ENCODE results near the gene UBE2E1. TPM values are rescaled to one million over a fixed set of nuclear protein-coding genes. Genes with fewer than 3 reads are reported as not detected.

Gene UBE2E1
- total RNA-seq, 1 donor from 2014 or later: 106 TPM

DNA sequence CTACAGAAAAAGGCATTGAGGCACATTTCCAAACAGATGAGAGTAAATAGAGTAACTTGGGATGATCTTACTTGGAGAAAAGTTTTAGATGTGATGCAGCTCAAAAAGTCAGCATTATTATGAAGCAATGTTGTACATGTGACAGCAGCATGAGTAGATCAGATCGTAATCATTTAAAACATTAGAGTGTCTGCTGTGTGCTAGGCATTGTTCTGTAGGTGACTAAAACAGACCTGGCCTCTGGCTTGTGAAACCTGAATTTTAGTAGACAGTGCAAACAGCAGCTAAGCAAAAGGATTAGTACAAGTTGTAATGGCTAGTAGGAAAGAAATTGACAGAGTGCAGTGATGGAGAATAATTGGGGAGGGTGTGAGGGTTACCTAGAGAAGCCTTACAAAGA is 15.1 kb downstream of the UBE2E1 start:
- no peak for DNase-seq (ENCODE audit: low read depth in 2 of 2)

DNA sequence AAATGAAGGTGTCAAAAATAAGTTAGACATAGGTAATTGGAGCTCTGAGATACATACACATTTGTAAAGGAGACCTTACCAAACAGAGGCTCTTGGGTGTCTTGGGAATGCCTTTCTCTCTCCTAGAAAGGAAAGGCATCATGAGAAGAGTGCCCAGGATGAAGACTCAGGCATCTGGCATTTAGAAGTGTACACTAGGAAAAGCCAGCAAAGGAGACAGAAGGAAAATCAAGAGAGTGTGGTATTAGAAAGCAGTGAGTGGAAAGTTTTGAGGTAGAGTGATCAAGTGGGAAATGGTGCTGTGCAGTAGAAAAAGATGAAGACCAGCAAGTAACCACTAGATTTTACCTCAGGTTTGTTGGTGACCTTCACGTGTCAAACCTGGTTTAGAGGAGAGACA is 16.1 kb downstream of the UBE2E1 start:
- DNase-seq (ENCODE audit: low read depth in 2 of 2): no peak

DNA sequence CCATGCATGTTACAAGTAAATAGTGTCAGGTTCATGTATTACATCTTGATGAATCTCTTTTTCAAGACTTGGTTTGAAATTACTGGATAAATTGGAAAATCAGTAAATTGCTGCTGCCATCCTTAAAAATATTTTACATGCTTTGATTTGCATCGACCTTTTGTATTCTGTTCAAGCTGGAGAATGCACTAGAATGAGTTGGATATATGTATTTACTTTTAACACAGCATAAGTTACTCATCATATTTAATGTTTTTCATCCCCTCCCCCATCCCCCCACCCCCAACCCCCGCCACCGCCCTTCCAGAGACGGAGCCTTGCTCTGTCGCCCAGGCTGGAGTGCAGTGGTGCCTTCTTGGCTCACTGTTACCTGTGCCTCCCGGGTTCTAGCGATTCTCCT is 16.8 kb downstream of the UBE2E1 start:
- DNase-seq (ENCODE audit: low read depth in 2 of 2): no peak

DNA sequence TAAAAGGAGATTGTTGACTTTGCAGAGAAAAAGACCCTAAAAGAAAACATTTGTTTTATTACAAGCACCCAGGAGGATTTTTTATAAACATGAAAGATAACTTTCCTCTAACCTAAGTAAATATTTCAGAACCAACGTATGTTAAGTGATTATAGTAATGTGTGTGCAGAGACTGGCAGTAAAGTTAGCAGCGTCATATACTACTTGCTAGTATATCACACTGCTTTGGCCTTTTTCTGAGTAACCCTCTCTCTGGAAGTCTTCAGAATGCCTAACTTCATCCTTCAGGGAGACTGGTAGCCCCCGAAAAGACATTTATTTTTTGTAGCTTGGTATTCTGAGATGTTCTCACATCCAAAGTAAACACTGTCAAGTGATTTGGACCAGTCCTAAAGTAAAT is 17.9 kb downstream of the UBE2E1 start:
- DNase-seq (ENCODE audit: low read depth in 2 of 2): no peak

DNA sequence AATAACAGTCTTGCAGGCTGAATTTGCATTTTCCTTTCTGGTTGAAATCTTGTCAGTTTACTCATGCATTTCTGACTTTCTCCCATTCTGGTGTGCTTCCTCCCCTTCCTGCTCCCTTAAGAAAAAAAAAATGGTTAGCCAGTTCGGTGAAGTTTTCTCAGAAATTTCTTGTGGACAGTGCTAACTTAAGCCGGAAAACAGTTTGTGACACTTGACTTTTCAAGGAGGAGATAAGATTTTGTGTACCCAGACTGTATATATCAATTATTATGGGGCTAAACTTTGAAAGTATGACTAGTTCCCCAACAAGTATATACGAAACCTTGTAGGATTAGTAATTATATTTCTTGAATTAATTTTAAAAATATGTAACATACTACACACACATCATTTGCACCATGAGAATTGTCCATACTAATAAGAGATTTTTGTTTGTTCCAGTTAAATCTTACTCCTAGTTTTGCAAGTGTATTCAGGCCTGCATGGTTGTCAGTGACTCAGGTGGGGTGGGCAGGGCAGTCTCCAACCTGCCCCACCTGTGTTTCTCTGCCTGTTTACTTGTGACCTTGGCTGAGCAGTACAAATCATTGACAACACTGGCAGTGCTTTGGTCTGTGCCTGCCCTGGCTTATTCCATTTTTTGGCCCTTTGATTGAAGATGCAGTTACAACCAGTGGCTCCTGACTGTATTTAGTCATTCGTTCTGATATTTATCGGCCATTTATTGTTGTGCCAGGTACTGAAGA is 19.1 kb downstream of the UBE2E1 start:
- DNase-seq (ENCODE audit: low read depth in 2 of 2): no peak

DNA sequence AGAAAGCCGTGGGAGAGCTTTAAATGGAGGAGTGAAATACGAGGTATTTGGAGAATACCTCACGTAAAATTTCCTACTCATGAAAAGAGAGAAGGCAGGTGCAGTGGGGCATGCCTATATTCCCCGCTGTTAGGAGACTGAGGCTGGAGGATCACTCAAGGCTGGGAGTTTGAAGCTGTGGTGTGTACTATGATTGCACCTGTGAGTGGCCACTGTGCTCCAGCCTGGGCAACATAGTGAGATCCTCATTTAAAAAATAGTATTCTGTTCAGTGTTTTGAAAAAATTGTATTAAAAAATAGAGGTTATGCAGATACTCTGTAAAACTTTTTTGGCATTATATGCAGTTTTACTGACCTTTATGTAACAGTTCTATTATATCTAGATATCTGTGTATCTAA is 20.0 kb downstream of the UBE2E1 start:
- DNase-seq (ENCODE audit: low read depth in 2 of 2): no peak

DNA sequence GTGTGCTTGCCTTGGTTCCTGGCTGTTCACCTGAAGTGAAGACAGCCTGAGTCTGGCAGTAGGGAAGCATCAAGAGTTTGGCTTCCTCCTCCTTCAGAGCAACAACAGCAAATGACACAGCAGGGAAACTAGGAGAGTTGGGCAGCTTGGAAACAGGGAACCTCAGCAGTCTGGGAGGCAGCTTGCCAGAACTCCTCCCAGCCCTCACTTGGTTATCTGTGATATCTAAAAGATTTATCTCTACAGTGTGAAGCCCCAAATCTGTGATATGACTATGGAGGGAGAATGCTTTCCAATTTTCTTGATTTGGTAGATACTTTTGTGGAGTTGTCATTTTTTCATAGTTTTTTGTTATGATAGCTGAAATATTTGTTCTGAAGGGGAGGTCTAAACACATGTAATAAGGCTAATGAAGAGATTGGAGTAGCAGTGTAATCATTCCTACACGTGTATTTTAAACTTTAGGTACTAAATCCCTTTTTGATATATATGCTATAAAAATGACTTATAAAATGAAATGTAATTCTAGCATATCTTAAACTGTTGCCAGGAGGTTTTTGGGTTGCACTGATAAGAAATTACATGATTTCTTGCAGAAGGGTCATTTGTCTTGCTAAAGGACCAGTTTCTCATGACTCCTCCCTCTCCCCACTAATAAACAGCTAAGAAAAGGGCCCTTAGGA is 20.8 kb downstream of the UBE2E1 start:
- peak in 1 of 2 donors; percentile 16 for DNase-seq (ENCODE audit: low read depth in 2 of 2)

DNA sequence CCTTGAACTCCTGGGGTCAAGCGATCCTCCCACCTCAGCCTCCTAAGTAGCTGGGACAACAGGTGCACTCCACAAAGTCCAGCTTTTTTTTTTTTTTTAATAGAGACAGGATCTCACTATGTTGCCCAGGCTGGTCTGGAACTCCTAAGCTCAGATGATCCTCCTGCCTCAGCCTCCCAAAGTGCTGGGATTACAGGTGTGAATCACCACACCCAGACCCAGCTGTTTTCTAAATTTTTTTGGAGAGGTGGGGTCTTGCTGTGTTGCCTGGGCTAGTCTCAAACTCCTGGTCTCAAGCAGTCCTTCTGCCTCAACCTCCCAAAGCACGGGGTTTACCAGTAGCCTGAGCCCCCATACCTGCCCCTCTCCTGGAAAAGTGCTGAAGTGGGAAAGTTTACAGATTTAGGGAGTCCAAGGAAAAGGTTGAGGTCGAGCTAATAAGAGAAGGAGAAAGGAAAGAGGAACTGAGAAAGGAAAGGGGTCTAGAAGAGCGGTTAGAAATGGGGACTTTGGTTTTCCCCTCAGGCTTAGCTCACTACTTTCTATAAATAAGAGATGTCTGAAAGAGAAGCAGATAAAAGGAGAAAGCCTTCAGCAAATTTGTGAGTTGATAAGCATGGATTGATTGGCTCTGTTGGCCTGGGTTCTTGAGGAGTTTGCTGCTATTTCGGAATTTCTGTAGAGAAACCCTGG is 23.6 kb downstream of the UBE2E1 start:
- no peak for DNase-seq (ENCODE audit: low read depth in 2 of 2)

DNA sequence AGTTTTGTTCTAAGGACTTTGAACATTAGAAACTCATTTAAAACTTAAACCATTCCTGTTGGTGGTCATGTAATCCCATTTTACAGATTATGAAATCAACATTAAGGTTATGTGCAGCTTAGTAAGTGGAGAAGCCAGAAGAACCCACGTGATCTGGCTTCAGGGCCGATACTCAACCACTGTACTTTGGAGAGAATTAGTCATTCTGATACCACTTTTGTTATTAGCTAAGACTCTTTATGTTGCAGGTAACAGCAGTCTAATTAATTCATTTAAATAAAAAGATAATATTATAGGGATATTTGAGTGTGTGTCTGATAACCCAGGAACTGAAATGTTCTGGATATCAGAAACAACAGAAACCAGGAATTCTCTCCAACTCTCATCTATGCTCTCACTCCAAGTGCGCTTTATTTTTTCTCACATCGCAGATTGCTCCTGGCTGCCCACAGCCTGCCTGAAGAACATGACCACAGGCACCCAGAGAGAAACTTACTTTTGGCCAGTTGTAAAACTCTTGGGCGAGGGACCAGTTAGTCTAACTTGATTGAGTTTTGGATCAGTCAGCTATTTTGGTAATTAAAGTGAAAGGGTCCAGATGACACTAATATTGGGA is 25.2 kb downstream of the UBE2E1 start:
- no peak for DNase-seq (ENCODE audit: low read depth in 2 of 2)

DNA sequence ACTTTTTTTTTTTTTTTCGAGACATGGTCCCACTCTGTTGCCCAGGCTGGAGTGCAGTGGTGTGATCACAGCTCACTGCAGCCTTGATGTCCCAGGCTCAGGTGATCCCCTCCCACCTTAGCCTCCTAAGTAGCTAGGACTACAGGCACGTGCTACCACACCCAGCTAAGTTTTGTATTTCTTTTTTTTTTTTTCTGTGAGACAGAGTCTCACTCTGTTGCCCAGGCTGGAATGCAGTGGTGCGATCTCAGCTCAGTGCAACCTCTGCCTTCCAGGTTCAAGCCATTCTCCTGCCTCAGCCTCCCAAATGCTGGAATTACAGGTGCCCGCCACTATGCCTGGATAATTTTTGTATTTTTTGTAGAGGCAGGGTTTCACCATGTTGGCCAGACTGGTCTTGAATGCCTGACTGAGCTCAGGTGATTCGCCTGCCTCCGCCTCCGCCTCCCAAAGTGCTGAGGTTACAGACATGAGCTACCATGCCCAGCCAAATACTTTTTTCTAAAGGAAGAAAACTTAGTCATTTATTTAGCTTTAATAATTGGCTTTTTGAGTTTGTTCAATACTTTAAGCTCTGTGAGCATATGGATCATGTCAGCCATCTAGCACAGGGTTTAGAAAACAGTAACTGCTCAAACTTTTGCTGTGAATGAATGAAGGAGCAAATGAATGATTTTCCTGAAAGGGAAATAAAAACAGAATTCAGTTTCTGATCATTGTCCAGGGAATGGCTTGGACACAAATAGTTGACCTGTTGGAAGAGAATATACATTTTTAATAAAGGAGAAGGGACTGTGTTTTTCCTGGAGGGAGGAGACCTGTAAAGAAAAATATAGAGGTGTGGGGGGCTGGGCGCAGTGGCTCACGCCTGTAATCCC is 26.0 kb downstream of the UBE2E1 start:
- no peak for DNase-seq (ENCODE audit: low read depth in 2 of 2)

DNA sequence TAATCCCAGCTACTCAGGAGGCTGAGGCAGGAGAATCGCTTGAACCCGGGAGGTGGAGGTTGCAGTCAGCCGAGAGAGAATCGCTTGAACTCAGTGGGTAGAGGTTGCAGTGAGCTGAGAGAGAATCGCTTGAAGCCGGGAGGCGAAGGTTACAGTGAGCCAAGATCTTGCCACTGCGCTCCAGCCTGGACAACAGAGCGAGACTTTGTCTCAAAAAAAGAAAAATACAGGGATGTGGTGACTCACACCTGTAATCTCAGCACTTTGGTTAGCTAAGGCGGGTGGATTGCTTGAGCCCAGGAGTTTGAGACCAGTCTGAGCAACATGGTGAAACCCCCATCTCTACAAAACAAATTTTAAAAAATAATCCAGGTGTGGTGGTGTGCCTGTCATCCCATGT is 26.8 kb downstream of the UBE2E1 start:
- peak in 1 of 2 donors; percentile 21 for DNase-seq (ENCODE audit: low read depth in 2 of 2)

DNA sequence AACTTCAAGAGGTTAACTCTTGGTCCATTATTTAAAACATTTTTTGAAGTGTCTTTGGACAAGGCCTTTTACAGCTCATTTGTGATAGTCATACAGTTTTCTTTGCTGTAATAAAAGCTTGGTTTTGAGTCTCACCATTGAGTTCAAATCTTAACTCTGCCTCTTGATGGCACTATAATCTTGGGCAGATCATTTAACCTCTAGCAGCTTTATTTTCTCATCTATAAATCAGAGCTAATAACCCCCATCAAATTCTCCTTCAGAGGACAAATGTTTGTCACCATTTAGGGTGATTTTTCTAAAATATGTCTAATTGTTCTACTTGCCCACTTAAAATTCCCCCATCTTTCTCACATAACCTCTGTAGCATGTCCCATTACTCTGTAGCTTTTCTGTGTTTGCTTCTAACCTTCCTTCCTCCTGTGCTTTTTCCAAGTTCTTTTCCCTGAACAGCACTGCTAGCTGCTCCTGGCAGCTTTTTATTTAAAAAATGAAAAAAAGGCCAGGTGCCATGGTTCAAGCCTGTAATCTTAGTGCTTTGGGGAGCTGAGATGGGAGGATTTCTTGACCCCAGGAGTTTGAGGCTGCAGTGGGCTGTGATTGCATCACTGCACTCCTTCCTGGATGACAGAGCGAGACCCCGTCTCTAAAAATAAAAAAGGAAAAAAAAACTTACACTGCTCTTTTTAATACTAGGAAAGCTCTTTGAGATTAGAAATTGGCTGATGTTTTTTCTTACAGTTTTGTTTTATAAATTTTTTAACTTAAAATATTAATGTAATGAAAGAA is 28.5 kb downstream of the UBE2E1 start:
- DNase-seq (ENCODE audit: low read depth in 2 of 2): peak in 1 of 2 donors; percentile 34

DNA sequence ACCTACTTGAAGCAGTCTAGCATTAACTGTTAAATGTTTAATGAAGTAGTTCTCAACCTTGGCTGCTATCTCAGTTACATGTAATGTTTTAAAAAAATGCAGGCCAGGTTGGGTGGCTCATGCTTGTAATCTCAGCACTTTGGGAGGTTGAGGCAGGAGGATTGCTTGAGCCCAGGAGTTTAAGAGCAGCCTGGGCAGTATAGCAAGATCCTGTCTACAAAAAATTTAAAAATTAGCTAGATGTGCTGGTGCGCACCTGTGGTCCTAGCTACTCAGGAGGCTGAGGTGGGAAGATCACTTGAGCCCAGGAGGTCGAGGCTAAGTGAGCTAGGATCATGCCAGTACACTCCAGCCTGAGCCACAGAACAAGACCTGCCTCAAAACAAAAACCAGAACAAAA is 29.3 kb downstream of the UBE2E1 start:
- DNase-seq (ENCODE audit: low read depth in 2 of 2): no peak

DNA sequence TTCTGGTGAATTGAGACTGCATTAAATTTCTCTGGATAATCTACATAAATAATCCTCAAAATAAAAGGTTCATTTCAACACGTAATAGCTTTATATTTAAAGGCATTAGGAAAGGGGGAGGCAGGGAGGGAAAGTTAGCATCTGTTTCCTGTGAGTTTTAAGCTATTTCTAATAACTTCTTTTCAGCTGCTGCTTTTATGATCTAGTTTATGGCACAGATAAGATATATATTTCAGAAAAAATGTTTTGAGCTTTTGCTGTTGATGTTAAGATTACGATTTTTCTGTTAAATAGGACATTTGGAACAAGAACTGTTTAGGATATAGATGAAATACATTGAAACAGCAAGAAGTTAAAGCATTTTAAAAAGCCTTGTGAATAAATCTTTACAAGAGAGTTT is 30.0 kb downstream of the UBE2E1 start:
- peak in 1 of 2 donors; percentile 49 for DNase-seq (ENCODE audit: low read depth in 2 of 2)

DNA sequence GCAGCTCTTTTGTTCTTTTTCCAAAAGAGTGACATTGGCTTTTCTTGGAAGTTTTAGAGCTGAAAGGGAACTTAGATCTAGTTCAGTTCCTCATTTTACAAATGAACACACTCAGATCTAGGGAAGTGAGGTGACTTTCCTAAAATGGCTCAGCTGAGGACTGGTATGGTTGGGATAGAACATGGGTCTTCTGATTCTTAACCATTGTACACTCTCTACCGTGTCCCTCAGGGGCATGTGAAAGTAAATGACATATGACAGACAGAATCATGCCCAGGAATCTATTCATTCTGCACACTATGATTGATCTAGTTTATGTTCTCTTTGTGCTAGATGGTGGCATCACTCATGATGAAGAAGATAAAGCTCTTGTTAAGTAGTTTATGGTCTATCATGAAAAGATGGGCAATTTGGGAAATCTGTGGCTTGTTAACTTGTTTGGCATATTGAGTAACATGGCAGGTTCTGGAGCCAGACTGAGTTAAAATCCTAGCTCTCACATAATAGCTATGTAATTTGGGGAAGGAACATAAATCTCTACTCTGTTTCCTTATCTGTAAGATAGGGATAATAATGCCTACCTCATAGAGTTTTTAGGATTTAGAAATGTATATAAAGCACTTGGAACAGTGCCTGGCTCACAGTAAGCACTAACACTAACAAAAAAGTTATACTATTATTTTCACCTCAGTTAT is 30.9 kb downstream of the UBE2E1 start:
- DNase-seq (ENCODE audit: low read depth in 2 of 2): no peak

DNA sequence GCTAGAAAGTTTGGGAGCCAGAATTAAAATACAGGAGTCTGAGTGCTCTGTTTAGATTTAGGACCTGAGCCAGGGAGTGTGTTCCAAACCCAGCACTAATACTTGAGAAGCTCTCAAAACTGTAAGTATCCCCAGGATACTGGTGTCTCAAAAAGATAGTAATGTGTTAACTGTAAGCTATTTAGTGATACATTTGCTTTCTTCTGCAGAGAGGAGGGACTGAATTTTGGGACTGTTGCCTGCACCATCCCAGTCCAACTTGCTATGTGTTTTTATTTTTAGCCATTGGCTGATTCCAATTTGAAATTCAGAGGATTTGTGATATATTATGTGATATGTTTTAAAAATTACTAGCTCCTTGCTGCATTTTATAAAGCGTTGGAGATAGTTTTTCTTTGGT is 31.5 kb downstream of the UBE2E1 start:
- DNase-seq (ENCODE audit: low read depth in 2 of 2): no peak

DNA sequence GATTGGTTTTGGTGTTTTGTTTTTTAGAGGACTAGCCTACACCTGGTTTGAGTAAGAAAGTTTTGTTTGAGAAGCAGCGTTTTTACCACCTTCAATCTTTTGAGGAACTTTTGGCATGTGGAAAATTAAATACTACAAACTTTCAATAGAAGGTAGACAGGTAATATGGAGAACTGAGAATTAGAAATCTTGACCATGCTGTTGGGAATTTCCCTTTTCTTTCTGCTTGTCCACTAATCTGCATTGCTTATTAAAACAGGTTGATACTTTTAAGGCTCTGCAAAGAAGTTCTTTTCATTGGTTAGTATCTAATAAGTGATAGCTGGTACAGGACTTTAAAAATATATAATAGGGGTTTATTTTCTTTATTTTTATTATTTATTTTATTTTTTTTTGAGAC is 31.9 kb downstream of the UBE2E1 start:
- no peak for DNase-seq (ENCODE audit: low read depth in 2 of 2)

DNA sequence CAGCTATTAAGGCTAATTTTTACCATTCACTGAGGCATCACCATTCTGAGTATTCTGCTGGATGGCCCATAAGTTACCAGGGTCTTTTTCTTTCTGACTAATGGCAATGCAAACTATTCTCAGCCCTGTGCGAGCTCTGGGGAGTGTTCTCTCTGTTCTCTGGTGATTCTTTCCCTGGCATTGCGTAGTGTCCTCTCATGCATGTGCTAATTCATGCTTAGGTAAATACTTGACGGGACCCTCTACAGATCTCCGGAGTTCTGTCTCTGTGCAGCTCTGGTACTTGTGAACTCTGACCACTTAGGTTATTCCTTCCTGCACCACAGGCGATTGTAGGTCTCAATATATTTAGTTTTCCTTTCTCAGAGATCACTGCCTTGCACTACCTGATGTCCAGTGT is 34.8 kb downstream of the UBE2E1 start:
- DNase-seq (ENCODE audit: low read depth in 2 of 2): no peak

DNA sequence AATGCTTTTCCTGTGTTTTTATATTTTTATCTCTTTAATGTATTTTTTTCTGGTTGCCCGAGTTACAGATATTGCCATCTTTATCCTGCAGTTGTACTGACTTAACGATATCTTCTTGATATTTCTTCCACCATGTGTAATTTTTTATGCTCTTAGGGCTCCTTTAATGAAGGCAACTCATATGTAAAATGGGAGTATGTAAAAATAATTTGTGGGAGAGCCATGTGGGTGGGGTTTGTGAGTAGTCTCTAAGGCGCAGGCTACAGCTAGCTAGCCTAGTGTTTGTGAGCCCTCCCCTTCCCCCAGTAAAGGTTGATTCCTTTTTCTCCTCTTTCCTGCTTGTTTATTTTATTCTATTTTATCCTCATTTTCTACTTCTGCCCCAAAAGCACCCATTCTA is 38.1 kb downstream of the UBE2E1 start:
- DNase-seq (ENCODE audit: low read depth in 2 of 2): no peak
